Activated T-cell treated with anti-CD3 and anti-CD28 coated beads, Interleukin-2, amount 50 U/mL, for 4 hours (primary cell): ENCODE results near the gene IDUA. TPM values are rescaled to one million over a fixed set of nuclear protein-coding genes. Genes with fewer than 3 reads are reported as not detected.
"Not testable (repeated sequence)": the region's sequence is repeated elsewhere in the genome, so short reads cannot be mapped to it uniquely, and the experiment has no call there.

Experiments used
- ATAC-seq, 2 donors: fragments of 200-7000 bp; cut with Tn5 transposase; one replicate each; pipeline ENCODE4 v1.10.0; 2021
- DNase-seq: peaks from one replicate; pipeline ENCODE4 v3.0.0-alpha.2; 2020
- H3K27me3 Mint-ChIP-seq: one replicate; pipeline ENCODE4 v1.8.0; 2021; ENCODE audit warnings: low read depth, mixed read lengths
- H3K36me3 Mint-ChIP-seq: one replicate; pipeline ENCODE4 v1.8.0; 2022; ENCODE audit warnings: mixed read lengths; ENCODE audit not compliant: insufficient read depth
- H3K4me1 Mint-ChIP-seq: one replicate; pipeline ENCODE4 v1.8.0; 2021; ENCODE audit warnings: low read depth, mixed read lengths
- H3K4me3 Mint-ChIP-seq: one replicate; pipeline ENCODE4 v1.8.0; 2021; ENCODE audit warnings: mild to moderate bottlenecking, moderate library complexity, mixed read lengths
- H3K9me3 Mint-ChIP-seq: one replicate; pipeline ENCODE4 v1.8.0; 2021; ENCODE audit warnings: mixed read lengths
- total RNA-seq, 3 donors: library from RNA; stranded (reverse); gene quantifications; one replicate each; pipeline ENCODE4 v1.2.1, GENCODE V29; 2021

Gene IDUA
- total RNA-seq = 10 to 100 TPM; 13.5 to 18.3 (median 14.4) TPM

DNA sequence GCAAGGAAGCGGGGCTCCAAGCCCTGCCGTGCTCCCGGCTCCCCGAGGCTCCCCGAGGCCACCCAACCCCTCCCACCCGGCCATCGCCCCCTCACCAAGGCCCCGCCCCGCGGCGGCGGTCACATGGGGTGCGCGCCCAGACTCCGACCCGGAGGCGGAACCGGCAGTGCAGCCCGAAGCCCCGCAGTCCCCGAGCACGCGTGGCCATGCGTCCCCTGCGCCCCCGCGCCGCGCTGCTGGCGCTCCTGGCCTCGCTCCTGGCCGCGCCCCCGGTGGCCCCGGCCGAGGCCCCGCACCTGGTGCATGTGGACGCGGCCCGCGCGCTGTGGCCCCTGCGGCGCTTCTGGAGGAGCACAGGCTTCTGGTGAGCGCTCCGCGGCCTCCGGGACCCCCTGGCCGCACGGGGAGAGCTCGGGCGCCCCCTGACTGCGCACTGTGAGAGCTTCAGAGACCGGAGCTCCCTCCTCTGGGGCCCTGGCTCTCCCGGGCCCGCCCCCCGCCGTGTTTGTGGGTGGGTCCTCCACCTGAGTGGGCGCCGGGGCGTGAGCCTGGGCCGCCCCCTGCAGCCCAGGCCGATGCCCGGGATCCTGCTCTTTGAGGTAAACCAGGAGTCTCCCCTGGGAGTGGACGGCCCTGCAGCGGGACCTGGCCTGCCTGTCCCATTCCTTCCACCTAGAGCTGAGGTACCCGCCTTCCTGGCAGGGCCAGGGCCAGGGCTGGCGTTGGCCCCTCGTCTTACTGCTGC is at the start of gene IDUA:
Gene IDUA, plus strand, starts transcription at position 166 of the 745 bp plus-strand sequence. Its CDS starts 41 bp downstream, at position 207.
- peaks cover 28% of the 10 kb centered on the region for H3K4me1 Mint-ChIP-seq
- no peaks in the 10 kb centered on the region for H3K27me3 Mint-ChIP-seq
- peak within 1 kb of the TSS; percentile 88 for H3K4me3 Mint-ChIP-seq
- no peaks in the 10 kb centered on the region for H3K9me3 Mint-ChIP-seq
- DNase-seq = peak; percentile 86
- ATAC-seq = peak; percentile 84
- no peaks in the 10 kb centered on the region for H3K36me3 Mint-ChIP-seq

DNA sequence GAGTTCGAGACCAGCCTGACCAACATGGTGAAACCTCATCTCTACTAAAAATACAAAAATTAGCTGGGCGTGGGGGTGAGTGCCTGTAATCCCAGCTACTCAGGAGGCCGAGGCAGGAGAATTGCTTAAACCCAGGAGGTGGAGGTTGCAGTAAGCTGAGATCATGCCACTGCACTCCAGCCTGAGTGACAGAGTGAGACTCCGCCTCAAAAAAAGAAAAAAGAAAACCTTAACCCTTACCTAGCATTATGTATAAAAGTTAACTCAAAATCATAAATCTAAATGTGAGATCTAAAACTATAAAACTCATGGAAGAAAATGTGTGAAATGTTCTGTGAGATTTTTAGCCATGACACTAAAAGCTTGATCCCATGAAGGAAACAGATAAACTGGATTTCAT is 47.3 kb upstream of the IDUA start:
- not testable (repeated sequence) for DNase-seq, H3K36me3 Mint-ChIP-seq, H3K9me3 Mint-ChIP-seq, H3K4me3 Mint-ChIP-seq, ATAC-seq, H3K27me3 Mint-ChIP-seq, H3K4me1 Mint-ChIP-seq

DNA sequence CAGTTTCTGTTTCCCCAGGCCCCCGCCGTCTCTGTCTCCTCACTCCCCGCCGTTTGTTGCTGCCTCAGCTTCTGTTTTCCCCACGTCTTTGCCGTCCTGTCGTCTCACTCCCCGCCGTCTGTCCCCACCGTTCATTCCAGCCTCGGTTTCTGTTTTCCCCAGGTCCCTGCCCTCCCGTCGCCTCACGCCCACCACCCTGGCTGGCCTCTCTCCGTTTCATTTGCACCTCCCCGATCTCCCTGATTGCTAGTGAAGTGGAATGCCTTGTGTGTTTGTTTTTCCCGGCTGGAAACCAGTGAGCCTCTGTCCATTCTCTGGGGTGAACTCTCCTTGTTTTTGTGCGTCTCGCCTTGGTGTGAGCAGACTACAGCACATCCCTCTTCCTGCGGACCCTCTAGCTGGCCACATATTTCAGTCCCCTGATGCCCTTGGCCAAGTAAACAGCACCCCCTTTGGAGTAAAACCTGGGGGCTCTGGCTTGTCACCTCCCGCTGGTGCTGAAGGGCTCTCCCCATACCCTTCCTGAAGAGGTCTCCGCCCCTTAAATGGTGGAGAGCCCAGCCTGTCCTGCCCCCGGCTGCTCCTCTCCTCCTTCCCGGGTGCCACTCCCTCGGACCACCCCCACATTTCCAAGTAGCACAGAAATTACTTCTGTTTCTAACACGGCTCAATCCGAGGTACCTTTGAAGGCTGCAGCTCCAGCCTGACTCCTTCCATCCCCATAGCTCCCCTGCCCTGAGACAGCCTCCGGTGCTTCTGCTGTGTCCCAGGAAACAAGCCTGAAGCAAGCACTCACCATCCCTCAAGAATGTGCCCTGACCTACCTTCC is 41.4 kb upstream of the IDUA start:
- no peak overlapping the region for H3K4me3 Mint-ChIP-seq
- ATAC-seq (no peak), DNase-seq (no peak)
- H3K27me3 Mint-ChIP-seq = no peaks in the 10 kb centered on the region
- peaks cover 4% of the 10 kb centered on the region for H3K4me1 Mint-ChIP-seq
- H3K36me3 Mint-ChIP-seq = no peaks in the 10 kb centered on the region
- H3K9me3 Mint-ChIP-seq = no peaks in the 10 kb centered on the region

DNA sequence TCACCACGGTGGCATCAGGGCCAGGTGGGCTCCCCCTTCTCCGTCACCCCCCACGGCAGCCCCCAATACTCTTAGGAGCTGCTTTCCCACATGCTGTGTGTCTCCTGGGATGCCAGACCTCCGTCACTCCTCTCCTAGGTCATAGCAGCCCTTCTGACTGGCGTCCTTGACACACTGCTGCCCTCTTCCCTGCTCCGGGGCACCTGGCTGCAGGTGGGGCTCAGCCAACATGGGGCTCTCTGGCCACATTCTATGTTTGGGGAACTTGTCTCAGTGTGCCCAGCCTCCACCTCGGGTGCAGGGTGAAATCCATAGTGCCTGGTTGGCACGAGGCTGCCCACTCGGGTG is 40.8 kb upstream of the IDUA start:
- no peak for DNase-seq
- no peak overlapping the region for H3K4me3 Mint-ChIP-seq
- H3K9me3 Mint-ChIP-seq = no peaks in the 10 kb centered on the region
- no peaks in the 10 kb centered on the region for H3K27me3 Mint-ChIP-seq
- peaks cover 4% of the 10 kb centered on the region for H3K4me1 Mint-ChIP-seq
- no peaks in the 10 kb centered on the region for H3K36me3 Mint-ChIP-seq
- no peak for ATAC-seq

DNA sequence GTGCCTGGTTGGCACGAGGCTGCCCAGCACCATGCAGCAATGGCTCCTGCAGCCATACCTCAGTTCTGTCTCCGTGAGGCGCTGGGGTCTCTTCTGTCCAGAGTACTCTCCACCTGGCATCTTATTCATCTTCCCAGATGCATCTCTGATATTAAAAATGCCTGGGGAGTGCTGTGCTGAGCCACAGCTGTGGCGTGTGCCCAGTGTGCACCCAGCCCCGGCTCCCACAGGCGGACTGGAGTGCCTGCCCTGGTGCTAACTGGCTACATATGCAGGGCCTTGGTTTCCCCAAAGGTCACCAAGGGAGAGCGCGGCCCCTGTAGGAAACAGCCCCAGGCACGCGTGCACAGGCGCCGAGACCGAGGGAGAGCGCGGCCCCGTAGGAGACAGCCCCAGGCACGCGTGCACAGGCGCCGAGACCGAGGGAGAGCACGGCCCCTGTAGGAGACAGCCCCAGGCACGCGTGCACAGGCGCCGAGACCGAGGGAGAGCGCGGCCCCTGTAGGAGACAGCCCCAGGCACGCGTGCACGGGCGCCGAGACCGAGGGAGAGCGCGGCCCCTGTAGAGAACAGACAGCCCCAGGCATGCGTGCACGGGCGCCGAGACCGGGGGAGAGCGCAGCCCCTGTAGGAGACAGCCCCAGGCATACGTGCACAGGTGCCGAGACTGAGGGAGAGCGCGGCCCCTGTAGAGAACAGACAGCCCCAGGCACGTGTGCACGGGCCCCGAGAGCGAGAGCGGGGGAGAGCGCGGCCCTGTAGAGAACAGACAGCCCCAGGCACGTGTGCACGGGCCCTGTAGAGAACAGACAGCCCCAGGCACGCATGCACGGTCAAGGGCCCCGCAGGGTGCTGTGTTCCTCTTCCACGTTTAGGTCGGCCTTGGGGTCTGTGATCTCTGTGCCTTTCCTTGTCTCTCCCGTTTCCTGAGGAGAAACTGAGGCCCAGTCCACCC is 40.0 kb upstream of the IDUA start:
- Mint-ChIP-seq H3K9me3 (no peaks in the 10 kb centered on the region), H3K27me3 (no peaks in the 10 kb centered on the region), H3K36me3 (no peaks in the 10 kb centered on the region), H3K4me1 (peaks cover 4% of the 10 kb centered on the region), H3K4me3 (no peak overlapping the region)
- DNase-seq (no peak), ATAC-seq (no peak)

DNA sequence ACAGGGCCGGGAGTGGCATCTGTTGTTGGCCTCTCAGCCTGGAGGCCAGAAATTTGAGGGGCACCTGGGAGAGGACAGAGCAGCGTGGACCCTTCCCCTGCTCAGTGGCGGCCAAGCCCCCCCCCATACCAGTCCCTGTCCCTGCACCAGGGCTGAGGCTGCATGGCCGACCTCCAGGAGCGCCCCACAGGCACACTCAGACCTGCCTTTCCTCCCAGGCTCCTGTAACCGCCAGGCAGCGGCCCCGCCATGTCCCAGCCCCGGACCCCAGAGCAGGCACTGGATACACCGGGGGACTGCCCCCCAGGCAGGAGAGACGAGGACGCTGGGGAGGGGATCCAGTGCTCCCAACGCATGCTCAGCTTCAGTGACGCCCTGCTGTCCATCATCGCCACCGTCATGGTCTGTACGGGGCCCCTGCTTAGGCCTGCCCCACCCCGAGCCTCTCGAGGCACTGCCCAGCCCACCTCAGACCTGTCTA is 39.3 kb upstream of the IDUA start:
- peaks cover 4% of the 10 kb centered on the region for H3K4me1 Mint-ChIP-seq

DNA sequence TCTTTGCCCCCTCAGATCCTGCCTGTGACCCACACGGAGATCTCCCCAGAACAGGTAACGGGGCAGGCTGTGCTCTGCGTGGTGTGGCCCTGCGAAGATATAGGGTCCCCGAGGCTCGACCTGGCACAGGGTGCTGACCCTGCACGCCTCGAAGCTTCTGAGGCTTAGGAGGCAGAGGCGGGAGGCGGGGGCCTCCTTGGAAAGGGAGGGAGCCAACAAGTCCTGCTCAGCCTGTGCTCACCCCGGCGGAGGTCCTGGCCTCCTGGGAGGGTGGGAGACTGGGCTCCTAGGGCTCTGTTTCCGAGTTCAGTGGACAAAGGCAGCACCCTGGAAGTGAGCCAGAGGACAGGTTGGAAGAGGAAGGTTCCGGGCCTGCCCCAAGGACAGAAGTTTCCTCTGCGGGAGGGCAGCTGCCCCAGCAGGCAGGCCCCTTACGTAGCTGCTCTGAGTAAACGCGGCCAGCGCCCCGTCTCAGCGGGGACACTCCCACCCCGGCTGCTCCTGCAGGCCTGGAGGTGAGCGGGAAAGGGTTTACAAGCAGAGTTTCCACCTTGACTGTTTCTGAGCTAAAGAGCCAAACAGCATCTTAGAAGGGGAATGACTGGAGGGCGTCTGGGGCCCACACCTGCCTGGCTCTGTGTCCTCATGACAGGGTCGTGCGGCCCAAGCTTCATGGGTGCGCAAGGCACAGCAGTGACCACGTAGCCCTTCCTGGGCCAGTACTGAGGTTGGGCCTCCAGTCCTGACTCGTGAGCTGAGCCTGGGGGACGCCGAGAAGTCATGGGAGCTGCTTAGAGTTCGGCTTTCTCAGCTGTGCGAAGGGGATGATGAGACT is 38.5 kb upstream of the IDUA start:
- ATAC-seq (no peak), DNase-seq (no peak)
- Mint-ChIP-seq H3K4me1 (peaks cover 4% of the 10 kb centered on the region), H3K9me3 (no peaks in the 10 kb centered on the region), H3K27me3 (no peaks in the 10 kb centered on the region), H3K4me3 (no peak overlapping the region), H3K36me3 (peaks cover 2% of the 10 kb centered on the region)

More for the DNA sequence above, 39.3 kb upstream of the IDUA start:
- no peak for ATAC-seq
- H3K4me3 Mint-ChIP-seq = no peak overlapping the region
- H3K27me3 Mint-ChIP-seq = no peaks in the 10 kb centered on the region
- no peak for DNase-seq
- H3K36me3 Mint-ChIP-seq = peaks cover 2% of the 10 kb centered on the region
- H3K9me3 Mint-ChIP-seq = no peaks in the 10 kb centered on the region

DNA sequence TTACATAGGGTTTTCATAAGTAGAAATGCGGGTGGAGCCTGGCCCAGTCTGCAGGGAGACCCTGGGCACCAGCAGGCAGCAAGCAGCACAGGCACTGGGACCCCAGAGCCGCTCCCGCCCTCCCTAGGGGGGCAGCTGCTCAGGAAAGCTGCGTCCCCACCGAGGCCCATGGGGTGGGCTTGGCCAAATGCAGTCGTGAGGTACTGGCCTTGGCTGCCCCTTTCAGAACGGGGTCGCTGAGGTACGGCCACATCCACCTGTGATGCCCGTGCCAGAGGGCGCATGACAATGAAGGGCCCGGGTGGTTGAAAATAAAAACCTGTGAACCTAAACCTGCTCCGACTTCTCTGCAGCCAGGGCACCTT is 37.9 kb upstream of the IDUA start:
- DNase-seq = no peak
- Mint-ChIP-seq H3K9me3 (no peaks in the 10 kb centered on the region), H3K27me3 (no peaks in the 10 kb centered on the region)

DNA sequence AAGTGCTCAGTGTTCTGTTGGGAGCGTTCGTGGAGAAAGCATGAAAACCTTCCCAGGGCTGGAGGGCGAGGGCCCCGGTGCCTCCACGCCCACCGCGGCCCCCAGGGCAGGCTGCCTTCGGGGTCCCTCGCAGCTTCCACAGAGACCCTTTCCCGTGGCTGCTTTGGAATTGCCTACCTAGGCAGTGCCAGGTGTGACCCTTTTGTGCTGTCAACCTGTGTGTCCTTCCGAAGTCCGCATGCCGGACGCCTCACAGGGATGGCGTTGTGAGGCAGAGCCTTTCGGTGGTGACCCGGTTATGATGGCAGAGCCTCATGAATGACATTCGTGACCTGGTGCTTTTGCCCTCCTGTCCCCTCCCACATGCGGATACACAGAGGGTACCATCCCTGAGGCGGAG is 37.2 kb upstream of the IDUA start:
- H3K4me1 Mint-ChIP-seq = peaks cover 4% of the 10 kb centered on the region
- no peak overlapping the region for H3K4me3 Mint-ChIP-seq
- no peak for ATAC-seq
- DNase-seq = no peak
- no peaks in the 10 kb centered on the region for H3K9me3 Mint-ChIP-seq
- no peaks in the 10 kb centered on the region for H3K27me3 Mint-ChIP-seq
- peaks cover 2% of the 10 kb centered on the region for H3K36me3 Mint-ChIP-seq

More for the DNA sequence above, 37.9 kb upstream of the IDUA start:
- Mint-ChIP-seq H3K36me3 (peaks cover 2% of the 10 kb centered on the region), H3K4me3 (no peak overlapping the region), H3K4me1 (peaks cover 4% of the 10 kb centered on the region)
- no peak for ATAC-seq

DNA sequence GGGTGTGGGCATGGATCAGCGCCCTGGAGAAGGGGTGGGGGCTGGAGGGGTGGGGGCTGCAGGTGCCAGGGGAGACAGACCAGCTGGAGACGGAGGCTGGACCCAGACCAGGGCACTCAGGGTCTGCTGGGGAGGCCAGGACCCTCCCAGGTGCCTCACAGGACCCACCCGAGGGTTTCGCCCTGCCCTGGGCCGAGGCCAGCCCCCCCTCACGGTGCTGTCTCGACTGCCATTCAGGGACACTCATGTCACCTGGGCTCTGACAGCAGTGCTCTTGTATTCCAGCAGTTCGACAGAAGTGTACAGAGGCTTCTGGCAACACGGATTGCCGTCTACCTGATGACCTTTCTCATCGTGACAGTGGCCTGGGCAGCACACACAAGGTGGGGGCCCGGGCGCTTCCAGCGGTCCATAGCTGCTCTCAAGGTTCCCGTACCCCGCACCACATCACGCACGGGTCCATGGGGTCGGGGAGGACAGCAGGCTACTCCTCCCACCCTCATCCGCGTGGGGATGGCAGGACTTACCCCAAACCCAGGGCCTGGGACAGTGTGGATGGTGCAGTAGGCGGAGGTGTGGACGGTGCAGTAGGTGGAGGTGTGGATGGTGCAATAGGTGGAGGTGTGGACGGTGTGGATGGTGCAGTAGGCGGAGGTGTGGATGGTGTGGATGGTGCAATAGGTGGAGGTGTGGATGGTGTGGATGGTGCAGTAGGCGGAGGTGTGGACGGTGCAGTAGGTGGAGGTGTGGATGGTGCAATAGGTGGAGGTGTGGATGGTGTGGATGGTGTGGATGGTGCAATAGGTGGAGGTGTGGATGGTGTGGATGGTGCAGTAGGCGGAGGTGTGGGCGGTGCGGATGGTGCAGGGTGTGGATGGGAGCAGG is 36.5 kb upstream of the IDUA start:
- ATAC-seq (no peak), DNase-seq (no peak)
- Mint-ChIP-seq H3K27me3 (no peaks in the 10 kb centered on the region), H3K9me3 (no peaks in the 10 kb centered on the region), H3K36me3 (peaks cover 2% of the 10 kb centered on the region), H3K4me3 (no peak overlapping the region), H3K4me1 (peaks cover 4% of the 10 kb centered on the region)

DNA sequence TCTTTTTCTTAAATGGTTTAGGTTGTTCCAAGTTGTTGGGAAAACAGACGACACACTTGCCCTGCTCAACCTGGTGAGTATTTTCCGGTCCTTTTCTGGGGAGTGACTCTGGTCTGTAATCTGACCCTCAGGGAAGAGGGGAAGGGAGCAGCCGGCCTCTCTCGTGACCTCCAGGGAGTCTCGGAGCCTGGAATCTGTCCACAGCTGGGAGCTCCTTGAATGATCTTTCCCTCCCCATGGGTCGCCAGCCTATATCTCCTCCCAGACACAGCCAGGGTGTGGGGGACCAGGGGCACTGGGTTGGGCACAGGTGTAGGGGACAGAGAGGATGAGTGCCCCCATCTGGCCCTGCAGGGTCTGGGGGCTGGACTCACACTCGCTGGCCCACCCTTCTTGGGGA is 35.7 kb upstream of the IDUA start:
- H3K4me3 Mint-ChIP-seq = no peak overlapping the region
- H3K4me1 Mint-ChIP-seq = peaks cover 1% of the 10 kb centered on the region
- peaks cover 2% of the 10 kb centered on the region for H3K36me3 Mint-ChIP-seq
- DNase-seq (no peak), ATAC-seq (no peak)
- no peaks in the 10 kb centered on the region for H3K27me3 Mint-ChIP-seq
- H3K9me3 Mint-ChIP-seq = no peaks in the 10 kb centered on the region

DNA sequence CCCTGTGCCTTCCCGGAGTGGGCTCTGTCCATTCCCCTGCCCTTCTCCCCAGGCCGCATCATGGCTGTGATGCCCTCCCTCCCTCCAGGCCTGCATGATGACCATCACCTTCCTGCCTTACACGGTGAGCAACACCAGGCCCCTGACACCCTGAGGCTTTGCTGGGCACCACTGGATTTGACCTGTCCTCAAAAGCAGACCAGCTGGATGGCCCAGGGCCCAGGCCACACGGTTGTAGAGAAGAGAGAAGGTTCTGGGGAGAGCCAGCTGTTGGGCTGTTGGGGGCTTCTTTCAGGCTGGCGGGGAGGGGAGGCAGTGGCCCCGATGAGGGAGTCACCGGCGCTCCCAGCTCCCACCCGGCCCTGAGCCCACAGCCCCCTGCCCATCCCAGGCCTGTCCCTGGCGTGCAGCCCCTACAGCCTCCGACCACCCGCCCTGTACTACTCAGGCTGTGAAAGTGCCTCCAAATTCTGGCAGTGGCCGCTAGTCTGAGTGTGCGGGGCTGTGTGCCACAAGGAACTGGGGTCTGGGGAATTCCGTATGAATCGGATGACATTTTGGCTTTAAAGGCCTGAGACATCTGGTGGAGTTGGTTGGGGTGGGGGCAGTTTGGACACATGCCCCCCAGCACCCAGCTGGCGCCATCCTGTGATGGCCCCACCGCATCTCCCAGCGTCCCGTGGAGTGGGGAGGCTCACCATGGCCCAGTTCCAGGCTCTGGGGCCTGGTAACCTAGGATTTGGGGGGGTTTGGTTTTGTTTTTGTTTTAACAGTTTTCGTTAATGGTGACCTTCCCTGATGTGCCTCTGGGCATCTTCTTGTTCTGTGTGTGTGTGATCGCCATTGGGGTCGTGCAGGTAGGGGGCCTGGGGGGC is 35.0 kb upstream of the IDUA start:
- H3K4me1 Mint-ChIP-seq = no peaks in the 10 kb centered on the region
- no peaks in the 10 kb centered on the region for H3K9me3 Mint-ChIP-seq
- DNase-seq (no peak), ATAC-seq (no peak)
- H3K36me3 Mint-ChIP-seq = peaks cover 2% of the 10 kb centered on the region
- H3K27me3 Mint-ChIP-seq = no peaks in the 10 kb centered on the region
- H3K4me3 Mint-ChIP-seq = no peak overlapping the region
